ENCODE measurements around the gene DHX38.

The DHX38 gene

DNA sequence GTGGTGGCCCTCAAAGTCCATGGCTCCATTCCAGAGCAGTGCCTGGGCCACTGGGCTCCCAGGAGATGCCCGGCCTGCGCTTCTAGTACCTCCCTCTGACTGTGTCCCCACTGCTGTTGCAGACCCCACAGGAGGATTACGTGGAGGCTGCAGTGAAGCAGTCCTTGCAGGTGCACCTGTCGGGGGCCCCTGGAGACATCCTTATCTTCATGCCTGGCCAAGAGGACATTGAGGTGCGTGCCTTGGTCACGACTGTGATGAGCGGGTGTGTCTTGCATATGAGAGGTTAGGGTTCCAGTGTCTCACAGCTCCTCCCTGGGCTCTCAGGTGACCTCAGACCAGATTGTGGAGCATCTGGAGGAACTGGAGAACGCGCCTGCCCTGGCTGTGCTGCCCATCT lies 11.3 kb downstream of the DHX38 start:
- DNase-seq (ENCODE audit: insufficient read length, low spot score) (no peak), FAIRE-seq (no peak)
- no peak for TF ChIP-seq CTCF (IDR thresholded peaks at IDR 0.05; ENCODE audit: insufficient read depth, missing control alignments)

GRCh38 chr16:72105978-72106377 lies 12.3 kb downstream of the DHX38 start:
- no peak for TF ChIP-seq CTCF (IDR thresholded peaks at IDR 0.05; ENCODE audit: insufficient read depth, missing control alignments)
- DNase-seq (ENCODE audit: insufficient read length, low spot score) (no peak), FAIRE-seq (no peak)

GRCh38 chr16:72107371-72107770 lies 13.7 kb downstream of the DHX38 start:
- no peak for TF ChIP-seq CTCF (IDR thresholded peaks at IDR 0.05; ENCODE audit: insufficient read depth, missing control alignments)
- no peak for FAIRE-seq
- DNase-seq (ENCODE audit: insufficient read length, low spot score): no peak

DNA sequence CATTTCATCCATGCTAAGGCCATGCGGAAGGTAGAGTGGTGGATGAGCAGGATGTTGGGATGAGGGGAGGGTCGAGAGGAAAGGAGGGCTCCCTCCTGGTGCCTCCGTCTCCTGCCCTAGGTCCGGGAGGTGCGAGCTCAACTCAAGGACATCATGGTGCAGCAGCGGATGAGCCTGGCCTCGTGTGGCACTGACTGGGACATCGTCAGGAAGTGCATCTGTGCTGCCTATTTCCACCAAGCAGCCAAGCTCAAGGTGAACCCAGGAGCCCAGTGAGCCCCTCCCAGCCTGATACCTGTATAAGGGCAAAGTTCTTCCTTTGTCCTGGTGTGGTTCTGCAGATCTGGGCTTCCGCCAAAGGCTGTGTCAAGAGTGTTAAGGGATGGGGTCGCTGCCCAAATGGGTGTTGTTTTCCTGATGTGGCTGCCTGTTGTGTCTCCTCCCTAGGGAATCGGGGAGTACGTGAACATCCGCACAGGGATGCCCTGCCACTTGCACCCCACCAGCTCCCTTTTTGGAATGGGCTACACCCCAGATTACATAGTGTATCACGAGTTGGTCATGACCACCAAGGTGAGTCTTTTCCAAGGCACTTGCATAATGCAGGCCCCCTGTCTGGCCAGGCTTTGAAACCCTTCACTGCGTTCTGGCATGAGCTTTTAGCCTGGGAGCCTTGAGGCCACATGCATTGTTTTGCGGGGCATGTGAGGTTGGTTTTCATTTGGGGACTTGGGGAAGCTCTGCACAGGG lies 14.9 kb downstream of the DHX38 start:
- TF ChIP-seq CTCF (IDR thresholded peaks at IDR 0.05; ENCODE audit: insufficient read depth, missing control alignments): no peak
- DNase-seq (ENCODE audit: insufficient read length, low spot score): no peak
- no peak for FAIRE-seq

DNA sequence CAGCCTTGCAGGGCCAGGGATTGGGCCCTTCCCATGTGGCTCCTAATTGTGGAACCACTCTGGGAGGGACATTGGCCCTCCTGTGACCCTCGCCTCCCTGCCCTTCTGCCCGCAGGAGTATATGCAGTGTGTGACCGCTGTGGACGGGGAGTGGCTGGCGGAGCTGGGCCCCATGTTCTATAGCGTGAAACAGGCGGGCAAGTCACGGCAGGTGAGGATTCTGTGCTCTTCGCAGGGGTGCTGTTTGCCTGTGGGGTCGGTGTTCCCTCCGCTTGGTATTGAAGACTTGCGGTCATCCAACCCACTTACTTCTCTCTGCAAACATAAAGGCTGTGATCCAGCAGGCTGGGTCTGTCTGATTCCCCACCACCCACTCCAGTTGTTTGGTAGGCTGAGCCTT lies 15.7 kb downstream of the DHX38 start:
- no peak for TF ChIP-seq CTCF (IDR thresholded peaks at IDR 0.05; ENCODE audit: insufficient read depth, missing control alignments)
- no peak for DNase-seq (ENCODE audit: insufficient read length, low spot score)
- no peak for FAIRE-seq

GRCh38 chr16:72109966-72110530 lies 16.4 kb downstream of the DHX38 start:
- FAIRE-seq (no peak), DNase-seq (ENCODE audit: insufficient read length, low spot score) (no peak)
- TF ChIP-seq CTCF (IDR thresholded peaks at IDR 0.05; ENCODE audit: insufficient read depth, missing control alignments): no peak
